Cerebellar nuclear complex (tissue), 1 donor: ENCODE data around the gene OSCP1.

Experiments
- DNase-seq, 2 experiments: peaks; one replicate each; lab custom pipeline; 2025; lab: John Stamatoyannopoulos, UW

OSCP1 gene

DNA sequence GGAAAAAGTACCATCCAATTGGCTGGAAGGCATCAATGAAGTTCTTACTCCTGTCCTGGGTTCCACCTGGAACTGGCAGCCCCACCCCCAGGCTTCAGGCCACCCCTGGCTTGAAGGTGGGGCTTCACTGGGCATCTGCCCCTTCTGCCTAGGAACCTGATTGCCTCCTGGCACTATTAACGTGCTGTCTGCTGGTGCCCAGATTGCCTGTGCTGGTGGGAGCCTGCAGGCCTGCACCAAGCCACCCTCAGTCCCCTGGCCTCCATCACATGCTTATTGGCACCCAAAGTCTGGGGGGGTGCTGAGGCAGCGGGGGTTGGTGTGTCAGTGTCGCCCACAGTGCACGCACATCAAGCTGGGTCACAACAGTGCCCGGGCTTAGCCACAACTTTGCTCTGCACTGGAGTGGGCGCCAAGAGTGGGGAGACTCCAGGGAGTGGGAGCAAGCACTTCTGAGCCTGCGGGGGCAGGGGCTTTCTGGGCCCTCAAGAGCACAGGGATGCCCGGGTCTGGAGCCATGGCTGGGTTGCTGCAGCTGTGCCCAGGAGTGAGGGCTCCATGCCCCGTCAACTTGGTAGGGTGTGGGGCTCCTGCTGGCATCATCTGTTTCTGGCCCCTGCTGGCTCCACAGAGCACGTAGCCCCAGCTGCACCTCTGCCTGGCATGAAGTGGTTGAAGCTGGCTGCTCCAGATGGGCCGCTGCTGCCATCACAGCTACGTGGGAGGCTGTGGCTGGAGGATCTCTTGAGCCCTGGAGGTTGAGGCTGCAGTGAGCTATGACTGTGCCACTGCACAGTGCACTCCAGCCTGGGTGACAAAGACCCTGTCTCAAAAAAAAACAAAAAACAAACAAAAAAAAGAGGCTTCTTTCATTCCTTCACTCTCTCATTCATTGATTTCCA is 48.4 kb downstream of the OSCP1 start:
- DNase-seq: no peak

GRCh38 chr1:36400825-36401601 is 49.2 kb downstream of the OSCP1 start:
- no peak for DNase-seq

GRCh38 chr1:36400514-36400824 is 49.8 kb downstream of the OSCP1 start:
- no peak for DNase-seq

DNA sequence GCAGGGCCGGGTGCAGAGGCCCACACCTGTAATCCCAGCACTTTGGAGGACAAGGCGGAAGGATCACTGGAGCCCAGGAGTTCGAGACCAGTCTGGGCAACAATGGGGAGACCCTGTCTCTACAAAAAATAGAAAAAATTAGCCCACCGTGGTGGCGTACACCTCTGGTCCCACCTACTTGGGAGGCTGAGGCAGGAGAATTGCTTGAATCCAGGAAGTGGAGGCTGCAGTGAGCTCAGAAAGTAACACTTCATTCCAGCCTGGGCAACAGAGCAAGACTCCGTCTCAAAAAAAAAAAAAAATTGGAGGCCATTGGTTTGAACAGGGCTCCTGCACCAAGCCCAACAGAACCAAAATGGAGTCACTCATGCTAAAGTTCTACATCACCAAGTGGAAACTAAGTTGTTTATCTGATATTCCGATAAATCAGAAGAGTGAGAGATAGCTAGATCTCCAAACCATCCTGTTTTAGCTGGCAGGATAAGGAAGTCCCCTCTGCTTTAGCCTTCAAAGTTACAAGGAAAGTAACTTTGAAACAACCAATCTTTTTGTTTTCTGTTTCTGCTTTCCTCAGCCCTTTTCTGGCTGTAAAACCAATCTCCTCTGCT is 51.8 kb downstream of the OSCP1 start:
- DNase-seq: no peak

- peak; percentile 76 to 83 for DNase-seq
Measured at GRCh38 chr1:36397378-36398230, 52.6 kb downstream of the OSCP1 start, which contains the start of gene LSM10. Gene LSM10, minus strand, starts transcription at chr1:36397908. Its CDS starts 3,779 bp downstream, at chr1:36394129.

DNA sequence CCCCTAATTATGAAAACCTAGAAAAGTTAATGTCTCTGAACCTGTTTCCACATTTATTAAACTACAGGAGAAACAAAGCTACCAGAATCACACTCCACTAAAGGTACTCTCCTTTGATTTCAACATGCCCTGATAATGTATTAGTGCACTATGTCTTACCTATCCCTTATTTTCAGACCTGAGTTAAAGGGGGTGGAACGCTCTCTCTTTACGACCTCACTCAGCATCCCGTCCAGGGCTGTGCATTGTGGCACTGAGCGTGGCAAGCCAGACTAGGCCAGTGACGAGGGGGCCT is 53.2 kb downstream of the OSCP1 start:
- DNase-seq: no peak

GRCh38 chr1:36396359-36396758 is 53.9 kb downstream of the OSCP1 start:
- DNase-seq: no peak

DNA sequence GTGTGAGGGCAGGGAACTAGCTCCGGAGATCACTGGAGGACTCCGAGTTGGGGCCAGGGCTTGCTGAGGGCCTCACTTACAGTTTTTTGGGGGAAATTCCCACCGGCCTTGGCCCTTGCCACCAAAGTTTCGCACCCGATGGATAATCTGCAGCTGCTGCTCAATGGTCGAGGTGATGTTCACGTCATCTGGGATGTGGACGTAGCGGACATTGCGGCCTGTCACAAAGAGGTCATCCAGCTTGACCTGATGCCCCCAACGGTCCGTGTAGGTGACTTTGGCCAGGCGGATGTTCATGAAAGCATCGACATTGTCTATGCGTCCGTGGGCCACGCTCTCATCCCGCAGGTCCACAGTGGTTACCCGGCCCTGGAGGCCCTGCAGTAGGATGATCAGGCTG is 56.6 kb downstream of the OSCP1 start:
- no peak for DNase-seq

DNA sequence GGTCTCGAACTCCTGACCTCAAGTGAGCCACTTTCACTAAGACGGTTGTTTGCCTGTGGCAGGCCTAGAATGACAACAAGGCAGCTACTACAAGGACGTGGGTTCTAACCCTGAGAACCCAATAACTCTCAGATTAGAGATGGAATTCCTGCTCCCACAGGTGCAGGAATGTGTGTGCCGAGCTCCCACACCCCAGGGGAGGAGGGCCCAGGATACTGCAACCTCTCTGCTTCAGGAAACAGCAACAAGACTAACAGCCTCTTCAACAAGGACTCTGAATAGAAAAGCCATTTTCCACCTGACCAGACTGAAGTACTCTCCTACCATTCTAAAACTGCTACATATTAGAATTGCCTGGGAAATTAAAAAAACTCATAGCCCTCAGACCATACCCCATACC is 57.4 kb downstream of the OSCP1 start:
- DNase-seq: no peak

GRCh38 chr1:36391271-36391670 is 59.0 kb downstream of the OSCP1 start:
- no peak for DNase-seq

DNA sequence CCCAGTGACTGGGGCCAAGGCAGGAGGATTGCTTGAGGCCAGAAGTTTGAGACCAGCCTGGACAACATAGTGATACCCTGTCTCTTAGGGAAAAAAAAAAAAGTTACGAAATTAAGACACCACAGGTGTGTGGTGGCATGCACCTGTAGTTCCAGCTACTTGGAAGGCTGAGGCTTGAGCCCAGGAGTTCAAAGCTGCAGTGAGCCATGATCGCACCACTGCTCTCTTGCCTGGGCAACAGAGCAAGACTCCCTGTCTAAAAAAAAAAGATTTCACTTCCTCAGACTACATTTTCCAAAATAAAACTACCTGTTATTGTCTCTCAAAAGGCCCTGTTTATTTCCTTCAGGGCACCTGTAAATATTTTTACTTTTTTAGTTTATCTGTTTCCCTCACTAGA is 59.8 kb downstream of the OSCP1 start:
- DNase-seq: no peak

GRCh38 chr1:36389999-36390398 is 60.3 kb downstream of the OSCP1 start:
- no peak for DNase-seq

- no peak for DNase-seq
Measured at GRCh38 chr1:36389261-36389660, 61.0 kb downstream of the OSCP1 start.

DNA sequence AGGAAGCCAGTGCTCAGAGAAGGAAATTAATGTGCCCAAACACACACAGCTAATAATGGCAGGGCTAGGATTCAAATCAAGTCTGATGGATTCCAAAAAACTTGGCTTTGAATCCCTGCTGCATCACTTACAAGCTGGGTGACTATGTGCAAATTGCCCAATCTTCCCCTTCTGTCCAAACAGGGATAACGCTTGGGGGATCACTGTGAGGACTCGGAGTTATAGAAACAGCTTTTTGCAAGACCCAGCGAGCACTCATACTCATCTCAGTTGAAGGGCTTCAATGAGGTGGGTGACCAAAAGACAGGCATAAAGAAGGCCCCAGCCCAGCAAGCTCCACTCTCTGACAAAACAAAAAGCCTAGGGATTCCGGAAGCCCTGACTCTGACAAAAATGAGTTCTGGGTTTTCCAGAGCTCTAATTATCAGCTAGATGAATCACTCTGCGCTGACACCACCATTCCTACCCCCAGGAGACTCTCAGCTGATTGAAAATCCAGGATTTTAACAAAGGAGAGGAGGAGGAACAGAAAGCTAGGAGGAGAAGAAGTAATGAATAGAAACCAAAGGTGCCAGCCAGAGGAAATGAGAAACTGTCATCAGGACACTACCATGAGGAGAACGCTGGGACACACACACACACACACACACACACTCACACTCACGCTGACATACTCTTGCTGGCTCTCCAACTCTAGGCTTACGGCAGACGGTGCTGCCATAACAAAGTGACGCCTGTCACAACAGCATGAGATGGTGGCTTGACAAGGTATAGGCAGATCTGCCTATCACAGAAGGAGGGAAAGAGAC is 62.9 kb downstream of the OSCP1 start:
- no peak for DNase-seq

DNA sequence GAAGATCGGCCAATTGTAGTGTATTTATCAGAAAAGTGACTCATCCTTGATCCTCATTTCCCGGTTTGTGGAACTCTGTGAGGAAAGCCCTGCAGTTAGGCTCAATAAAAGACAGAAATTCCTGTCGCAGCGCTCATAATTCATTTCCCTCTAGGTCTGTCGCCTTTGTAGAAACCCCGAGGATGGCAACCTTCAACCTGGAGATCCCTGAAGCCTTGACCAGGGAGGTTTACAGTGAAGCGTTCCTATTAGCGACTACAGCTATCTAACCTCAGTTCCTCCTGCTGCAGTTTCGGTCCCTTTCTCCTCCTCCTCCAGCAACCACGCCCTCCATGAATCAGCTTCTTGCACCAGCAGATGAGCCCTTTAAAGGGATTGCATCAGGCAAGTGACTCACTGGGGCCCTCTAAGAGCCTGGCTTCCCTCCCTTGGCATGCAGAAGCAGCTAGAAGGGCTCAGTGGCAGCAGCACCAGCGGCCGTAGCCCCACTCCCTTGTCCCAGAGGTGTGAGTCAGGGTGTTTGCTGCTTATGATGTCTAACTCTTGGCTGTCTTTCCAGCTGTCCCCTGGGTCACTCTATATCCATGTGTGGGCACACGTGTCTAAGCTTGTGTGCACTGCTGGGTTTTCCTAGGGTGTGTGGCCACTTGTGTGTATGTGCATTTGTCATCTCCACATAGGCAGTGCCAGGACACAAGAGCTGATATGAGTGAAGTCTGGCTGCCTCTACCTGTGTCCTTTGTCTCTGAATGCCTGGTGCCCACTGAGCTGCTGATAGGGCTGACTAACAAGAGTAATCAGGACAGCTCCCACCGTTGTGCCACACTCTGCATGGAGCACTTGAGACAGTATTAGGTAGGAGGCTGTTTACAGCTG is 63.7 kb downstream of the OSCP1 start:
- no peak for DNase-seq

GRCh38 chr1:36385410-36386264 is 64.6 kb downstream of the OSCP1 start, which contains the start of gene STK40:
Gene STK40, minus strand, starts transcription at chr1:36385924. Its CDS starts 24,592 bp downstream, at chr1:36361332.
- peak; percentile 91 to 95 for DNase-seq

DNA sequence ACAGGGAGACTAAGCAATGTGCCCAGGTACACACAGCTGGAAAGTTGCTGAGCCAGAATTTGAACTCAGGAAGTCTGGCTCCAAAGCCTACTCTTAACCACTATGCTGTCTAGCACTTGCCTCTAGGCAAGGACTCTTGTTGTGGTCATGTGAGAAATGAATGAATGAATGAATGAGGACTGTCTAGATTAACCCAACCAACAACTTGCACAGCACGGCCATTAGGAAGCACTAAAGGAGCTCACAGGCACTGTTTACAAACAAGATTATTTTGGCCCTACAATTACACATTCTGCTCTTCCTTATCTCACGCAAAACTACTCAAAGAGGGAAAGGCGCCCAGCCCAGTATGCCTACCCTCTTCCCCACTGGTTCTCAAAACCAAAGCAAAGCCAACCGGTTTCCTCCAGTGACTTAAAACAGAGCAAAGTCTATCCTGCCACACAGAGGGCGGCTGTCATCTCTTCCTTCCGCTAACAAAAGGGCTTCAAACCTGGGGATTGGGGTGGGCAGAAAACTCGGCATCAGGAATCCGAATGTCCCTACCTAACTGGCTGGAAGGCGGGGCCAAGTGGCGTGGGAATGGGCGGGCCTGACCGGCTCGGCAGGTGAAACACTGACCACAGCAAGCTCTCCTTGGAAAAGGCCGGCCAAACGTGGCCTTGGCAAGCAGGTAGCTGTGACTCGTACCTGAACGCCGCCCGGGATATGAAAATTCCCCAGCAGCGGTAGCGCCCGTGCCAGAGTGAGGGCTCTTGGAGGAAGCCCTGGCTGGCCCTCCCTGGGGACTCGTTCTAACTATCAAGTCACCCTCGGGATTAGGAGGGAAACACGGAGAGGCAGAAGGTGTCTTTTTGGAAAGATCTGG is 65.5 kb downstream of the OSCP1 start:
- DNase-seq: peak in 1 of 2 experiments; percentile 52

DNA sequence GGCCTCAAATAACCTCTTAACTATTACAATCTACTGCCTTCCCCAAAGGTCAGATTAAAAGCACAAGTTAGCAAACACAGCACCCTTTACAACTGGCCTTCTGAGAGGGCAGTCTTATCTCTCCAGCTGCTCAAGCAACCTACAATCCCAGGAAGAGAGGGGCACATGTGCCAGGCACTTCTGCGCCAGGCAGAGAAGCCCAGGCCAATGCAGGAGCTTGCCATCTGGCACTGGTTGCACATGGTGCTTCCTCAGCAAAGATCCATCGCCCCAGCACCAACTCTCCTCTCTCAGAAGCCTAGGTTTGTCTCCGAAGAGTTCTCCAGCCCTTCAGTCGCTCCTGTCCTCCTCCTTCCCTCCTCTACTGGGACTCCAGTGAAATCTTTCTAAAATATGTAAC is 67.0 kb downstream of the OSCP1 start:
- no peak for DNase-seq
